GM21529 (cell line): ENCODE measurements around the gene RCAN3.
"Not testable (repeated sequence)": the region's sequence is repeated elsewhere in the genome, so short reads cannot be mapped to it uniquely, and the experiment has no call there.

Experiments
- ATAC-seq: cut with Tn5 transposase; IDR thresholded peaks from one replicate; pipeline ENCODE4 v1.9.1; 2021; ENCODE audit not compliant: unreplicated experiment

Gene RCAN3

DNA sequence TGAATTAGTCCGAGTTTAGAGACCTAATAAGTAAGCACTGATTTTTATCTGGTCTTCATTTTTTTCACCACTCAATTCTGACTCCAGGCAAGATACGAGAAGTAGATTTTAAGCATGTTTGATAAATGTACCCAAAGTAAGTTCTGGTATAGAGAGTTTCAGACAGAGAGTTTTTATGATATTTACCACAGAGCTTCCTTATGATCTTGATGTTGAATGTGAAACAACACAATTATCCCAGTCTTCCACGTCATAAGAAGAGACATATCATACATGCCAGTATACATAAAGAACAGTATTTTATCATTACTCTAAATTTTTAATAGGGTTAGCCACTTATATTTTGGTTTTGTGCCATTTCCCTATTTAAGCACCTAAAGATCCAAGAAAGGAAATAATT is 45.4 kb downstream of the RCAN3 start:
- ATAC-seq, result no peak

- not testable (repeated sequence) for ATAC-seq
Measured at GRCh38 chr1:24549210-24549609, 46.6 kb downstream of the RCAN3 start.

- no peak for ATAC-seq
Measured at GRCh38 chr1:24551290-24551959, 48.8 kb downstream of the RCAN3 start.

DNA sequence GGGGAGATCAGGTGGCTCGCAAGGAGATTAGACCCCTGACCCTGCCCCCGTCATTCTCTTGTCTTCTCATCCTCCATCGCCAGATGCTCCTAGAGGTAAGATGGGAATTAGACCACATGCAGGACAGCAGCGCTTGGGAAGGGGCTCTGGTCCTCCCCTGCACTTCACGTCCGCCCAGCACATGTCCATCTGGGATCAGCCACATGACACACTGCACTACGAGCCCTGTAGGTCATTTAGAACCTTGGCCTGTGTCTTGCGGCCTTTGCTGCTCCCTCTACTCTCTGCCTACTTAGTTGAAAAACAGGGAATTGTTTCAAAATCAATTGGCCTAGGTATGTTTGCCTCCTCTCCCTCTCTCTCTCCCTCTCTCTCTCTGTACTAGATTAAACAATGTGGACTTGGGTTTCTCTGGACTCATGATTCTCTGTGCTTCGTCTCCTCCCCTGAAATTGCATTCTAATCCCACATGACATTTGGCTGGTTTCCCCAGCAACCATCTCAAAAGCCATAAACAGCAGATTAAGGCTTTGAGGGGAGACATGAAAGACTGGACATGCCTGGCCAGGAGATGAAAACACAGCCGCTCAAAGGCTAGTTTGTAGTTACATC is 49.4 kb downstream of the RCAN3 start:
- no peak for ATAC-seq

- no peak for ATAC-seq
Measured at GRCh38 chr1:24553931-24554330, 51.3 kb downstream of the RCAN3 start.

DNA sequence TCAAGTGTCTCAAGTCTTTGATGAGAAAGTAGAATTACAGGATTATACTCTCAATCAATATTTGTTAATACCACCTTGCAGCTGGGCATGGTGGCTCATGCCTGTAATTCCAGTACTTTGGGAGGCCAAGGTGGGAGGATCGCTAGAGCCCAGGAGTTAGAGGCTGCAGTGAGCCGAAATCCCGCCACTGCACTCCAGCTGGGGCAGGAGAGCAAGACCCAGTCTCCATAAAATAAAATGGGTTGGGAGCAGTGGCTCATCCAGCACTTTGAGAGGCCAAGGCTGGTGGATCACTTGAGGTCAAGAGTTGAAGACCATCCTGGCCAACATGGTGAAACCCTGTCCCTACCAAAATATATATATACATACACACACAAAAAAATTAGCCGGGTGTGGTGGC is 52.1 kb downstream of the RCAN3 start:
- no peak for ATAC-seq

DNA sequence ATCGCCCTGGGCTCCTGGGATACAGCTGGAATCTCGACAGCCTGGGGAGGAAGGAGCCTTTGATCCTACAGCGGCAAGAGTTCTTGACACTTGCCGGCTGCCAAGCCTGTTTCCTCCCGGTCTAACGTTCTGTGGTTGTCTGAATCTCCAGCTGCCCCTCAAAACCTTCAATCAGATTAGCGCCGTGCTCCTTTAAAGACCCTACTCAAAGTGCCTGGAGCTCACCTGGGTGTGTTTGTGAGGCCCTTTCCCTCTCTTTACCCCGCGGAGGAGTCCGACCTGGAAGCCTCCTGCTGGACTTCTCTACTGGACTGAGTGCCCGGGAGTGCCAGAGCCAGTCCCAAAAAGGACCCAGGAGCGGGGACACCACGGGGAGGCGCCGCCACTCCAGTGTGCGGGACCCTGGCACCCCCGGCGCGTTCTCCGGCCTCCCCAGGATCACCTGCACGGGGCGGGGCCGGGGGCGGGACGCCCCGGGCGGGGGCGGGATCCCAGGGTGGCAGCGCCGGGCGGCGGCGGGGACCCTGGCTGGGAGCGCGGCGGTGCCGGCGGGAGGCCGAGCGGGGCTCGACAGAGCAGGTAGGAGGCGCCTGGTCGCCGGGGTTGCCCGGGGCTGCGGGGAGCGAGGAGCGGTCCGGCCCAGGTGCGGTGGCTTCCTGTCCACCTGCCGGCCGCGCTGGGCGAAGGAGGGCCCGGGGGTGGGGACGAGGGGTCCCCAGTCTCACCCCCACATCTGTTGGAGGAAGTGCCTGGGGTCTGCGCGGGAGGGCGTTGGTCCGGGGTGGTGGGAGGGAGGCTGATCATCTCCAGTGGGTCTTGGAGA is 53.2 kb downstream of the RCAN3 start, which contains the start of gene NCMAP:
Gene NCMAP, plus strand, starts transcription at position 497 of the 823 bp plus-strand sequence. CDS start 39,344 bp downstream, outside the sequence.
- ATAC-seq, result no peak

- ATAC-seq, result no peak
Measured at GRCh38 chr1:24556414-24556795, 53.8 kb downstream of the RCAN3 start.

DNA sequence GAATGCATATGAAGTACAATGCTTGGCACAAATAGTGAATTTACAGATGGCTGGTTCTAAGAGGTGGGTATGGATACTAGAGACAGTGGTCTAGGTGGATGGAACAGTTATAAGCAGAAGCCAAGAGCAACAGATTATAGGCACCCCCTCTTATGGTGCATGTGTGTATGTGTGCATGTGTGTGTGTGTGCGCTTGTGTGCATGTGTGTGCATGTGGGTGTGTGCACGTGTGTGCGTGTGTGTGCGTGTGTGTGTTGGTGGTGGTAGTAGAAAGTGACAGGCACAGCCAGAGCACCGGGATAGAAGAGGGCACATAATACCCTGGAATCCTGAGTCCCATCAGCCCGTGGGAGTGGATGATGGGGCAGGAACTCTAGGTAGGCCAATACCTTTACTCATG is 54.6 kb downstream of the RCAN3 start:
- no peak for ATAC-seq

DNA sequence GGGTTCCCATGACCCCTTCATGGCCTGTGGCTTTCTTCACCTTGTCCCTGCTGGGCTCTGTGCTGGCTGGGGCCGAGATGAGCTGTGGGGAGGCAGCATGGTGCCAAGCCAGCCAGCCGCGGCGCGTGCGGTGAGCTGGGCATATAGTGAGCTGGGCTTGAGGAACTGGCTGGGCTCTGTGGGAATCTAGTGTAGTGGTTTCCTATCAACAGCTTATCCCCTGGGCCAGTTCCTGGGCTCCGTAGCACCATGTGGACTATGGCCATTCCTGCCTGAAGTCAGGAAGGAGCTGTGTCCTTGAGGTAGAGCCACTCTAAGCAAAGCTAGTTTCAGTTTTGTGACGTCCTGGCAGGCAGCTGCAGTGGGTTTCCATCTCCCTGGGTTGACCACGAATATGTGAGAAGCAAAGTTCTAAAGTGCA is 55.1 kb downstream of the RCAN3 start:
- no peak for ATAC-seq

DNA sequence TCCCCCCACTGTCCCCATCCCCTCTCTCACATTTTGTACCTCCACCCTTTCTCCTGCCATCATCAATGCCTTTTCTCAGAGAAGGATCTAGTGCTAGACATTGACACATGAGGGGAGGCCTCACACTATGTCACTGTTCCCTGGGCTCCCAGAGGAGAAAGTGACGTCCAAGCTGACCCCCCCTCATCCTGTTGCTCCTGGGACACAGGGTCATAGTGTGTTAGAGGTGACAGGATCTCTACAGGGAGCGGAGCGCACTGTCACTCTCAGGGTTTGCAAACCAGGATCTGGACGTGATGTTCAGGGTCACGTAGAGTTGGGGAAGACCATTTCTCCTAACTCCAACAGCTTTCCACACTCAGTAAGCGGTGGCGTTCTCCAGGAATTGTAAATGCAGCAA is 55.8 kb downstream of the RCAN3 start:
- ATAC-seq, result no peak

- ATAC-seq, result no peak
Measured at GRCh38 chr1:24558902-24559791, 56.5 kb downstream of the RCAN3 start.

- no peak for ATAC-seq
Measured at GRCh38 chr1:24560361-24560760, 57.7 kb downstream of the RCAN3 start.

GRCh38 chr1:24562625-24563024 is 60.0 kb downstream of the RCAN3 start:
- ATAC-seq, result no peak

DNA sequence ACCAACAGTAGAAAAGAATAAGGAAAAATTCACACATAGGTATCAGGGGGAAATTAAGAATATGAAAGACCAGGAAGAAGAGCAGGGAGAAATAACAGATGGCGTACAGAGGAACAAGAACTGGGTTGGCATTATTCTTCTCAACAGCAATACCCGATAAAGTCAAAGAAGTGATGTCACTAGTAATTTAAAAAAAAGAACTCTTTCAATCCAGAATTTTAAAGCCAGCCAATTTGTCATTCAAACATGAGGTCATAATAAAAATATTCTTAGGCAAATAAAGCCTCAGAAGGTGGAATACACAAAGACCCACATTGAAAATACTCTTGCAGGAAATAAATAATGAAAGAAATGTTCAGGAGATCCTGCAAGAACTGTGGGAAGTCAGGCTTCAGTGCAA is 62.1 kb downstream of the RCAN3 start:
- ATAC-seq, result no peak

- ATAC-seq, result no peak
Measured at GRCh38 chr1:24566236-24566867, 63.7 kb downstream of the RCAN3 start.

- ATAC-seq, result no peak
Measured at GRCh38 chr1:24567792-24568388, 65.3 kb downstream of the RCAN3 start.

GRCh38 chr1:24568475-24568874 is 65.8 kb downstream of the RCAN3 start:
- no peak for ATAC-seq

DNA sequence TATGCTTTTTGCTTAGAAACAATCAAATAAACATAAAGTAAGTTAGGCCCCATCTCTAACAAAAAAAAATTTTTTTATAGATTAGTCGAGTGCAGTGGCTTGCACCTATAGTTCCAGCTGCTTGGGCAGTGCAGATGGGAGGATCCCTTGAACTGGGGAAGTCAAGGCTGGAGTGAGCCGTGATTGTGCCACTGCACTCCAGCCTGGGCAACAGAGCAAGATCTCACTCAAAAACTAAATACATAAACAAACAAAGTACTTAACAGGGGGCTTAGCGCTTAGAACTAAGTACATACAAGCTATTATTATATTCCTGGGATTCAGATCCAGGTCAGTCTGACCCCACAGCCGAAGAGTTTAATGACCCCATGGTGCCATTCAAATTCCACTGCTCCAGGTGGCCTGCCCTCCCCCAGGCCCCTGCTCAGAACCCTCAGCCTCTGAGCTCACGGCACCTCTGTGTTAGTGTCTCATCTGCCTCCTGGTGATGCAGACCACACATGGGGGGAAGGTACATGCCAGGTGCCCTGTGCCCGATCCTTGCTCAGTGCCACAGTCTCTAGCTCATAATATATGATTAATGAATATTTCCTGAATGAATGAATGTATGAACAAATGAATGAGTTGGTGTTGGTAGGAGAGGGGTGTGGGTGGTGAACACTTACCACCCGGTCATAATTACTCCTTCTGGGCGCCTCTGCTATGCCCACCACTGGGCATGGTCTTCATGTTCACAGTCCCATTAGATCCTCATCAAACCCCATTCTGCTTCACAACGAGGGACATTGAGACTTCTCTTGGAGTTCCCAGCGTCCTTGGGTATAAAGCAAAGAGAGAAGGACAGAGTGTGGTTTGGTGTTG is 67.9 kb downstream of the RCAN3 start:
- no peak for ATAC-seq
